SK-N-SH (cell line): ENCODE results near the gene FRRS1. TPM values are rescaled to one million over a fixed set of nuclear protein-coding genes. Genes with fewer than 3 reads are reported as not detected.

Experiments used
- CTCF ChIA-PET: fragments of 300-600, 350-600 bp; formaldehyde crosslinking; extraction: SDS; loops from one replicate; lab custom pipeline; 2021; lab: Yijun Ruan, JAX
- POLR2A ChIA-PET: fragments of 350-600 bp; sonication (Branson Sonifier 250); formaldehyde crosslinking; extraction: SDS; loops from one replicate; lab custom pipeline; 2020; ENCODE audit warnings: antibody characterized with exemption, inconsistent platforms; lab: Yijun Ruan, JAX
- DNase-seq: peaks from one replicate; pipeline ENCODE4 v3.0.0; 2012
- H2AFZ ChIP-seq: fragments of 200-600 bp; sonication (generic); 2 replicates; pipeline ENCODE4 v1.8.1; 2016; ENCODE audit warnings: antibody characterized with exemption, mild to moderate bottlenecking, low read depth
- H3F3A ChIP-seq: fragments of 200-600 bp; sonication (generic); replicated peaks from 2 replicates; pipeline ENCODE3; 2016; ENCODE audit warnings: antibody characterized with exemption, mild to moderate bottlenecking; ENCODE audit not compliant: insufficient read depth
- H3K27ac ChIP-seq, 2 experiments: fragments of 200-500 bp in 1 of 2; fragments of 200-600 bp in 1 of 2; sonication (Bioruptor generic) in 1 of 2; sonication (generic), shearing (Covaris generic) in 1 of 2; 2 replicates each; pipeline versions ENCODE4 v1.5.1 to v1.6.1; 2014 to 2016; ENCODE audit warnings: low read depth in 2 of 2, inconsistent platforms in 1 of 2, low read length in 1 of 2, mild to moderate bottlenecking in 1 of 2, mixed read lengths in 1 of 2
- H3K27me3 ChIP-seq: fragments of 200-600 bp; sonication (generic), shearing (Covaris generic); 2 replicates; pipeline ENCODE4 v1.6.1; 2016; ENCODE audit warnings: mixed run types; ENCODE audit not compliant: insufficient read depth
- H3K36me3 ChIP-seq, 2 experiments: fragments of 200-500 bp in 1 of 2; fragments of 200-600 bp in 1 of 2; sonication (Bioruptor generic) in 1 of 2; sonication (generic) in 1 of 2; replicated peaks in 1 of 2; 2 replicates each; pipeline versions ENCODE3 to v1.5.1; 2014 to 2016; ENCODE audit warnings: low read length in 1 of 2, mild to moderate bottlenecking in 1 of 2; ENCODE audit not compliant: insufficient read depth in 2 of 2, control insufficient read depth in 1 of 2
- H3K4me1 ChIP-seq, 2 experiments: fragments of 200-500 bp in 1 of 2; fragments of 200-600 bp in 1 of 2; sonication (Bioruptor generic) in 1 of 2; sonication (generic), shearing (Covaris generic) in 1 of 2; 2 replicates each; pipeline versions ENCODE4 v1.5.1 to v1.6.1; 2014 to 2016; ENCODE audit warnings: low read depth in 1 of 2, low read length in 1 of 2, mixed run types in 1 of 2; ENCODE audit not compliant: insufficient read depth in 2 of 2, control insufficient read depth in 1 of 2
- H3K4me2 ChIP-seq: fragments of 200-600 bp; sonication (generic), shearing (Covaris generic); 2 replicates; pipeline ENCODE4 v1.6.1; 2017; ENCODE audit warnings: mixed run types
- H3K4me3 ChIP-seq, 2 experiments: fragments of 200-500 bp in 1 of 2; fragments of 200-600 bp in 1 of 2; sonication (Bioruptor generic) in 1 of 2; sonication (generic), shearing (Covaris generic) in 1 of 2; 2 replicates each; pipeline versions ENCODE4 v1.5.1 to v1.8.1; 2014 to 2016; ENCODE audit warnings: low read depth in 2 of 2, inconsistent platforms in 1 of 2, low read length in 1 of 2, mild to moderate bottlenecking in 1 of 2, mixed read lengths in 1 of 2, moderate library complexity in 1 of 2
- H3K79me2 ChIP-seq: fragments of 200-600 bp; sonication (generic); 2 replicates; pipeline ENCODE4 v1.8.1; 2017; ENCODE audit warnings: mild to moderate bottlenecking; ENCODE audit not compliant: insufficient read depth
- H3K9ac ChIP-seq: fragments of 200-600 bp; sonication (generic); 2 replicates; pipeline ENCODE4 v1.6.1; 2017; ENCODE audit warnings: mixed run types
- H3K9me2 ChIP-seq: fragments of 200-600 bp; sonication (generic); 2 replicates; pipeline ENCODE4 v1.6.1; 2017; ENCODE audit warnings: mixed run types
- H3K9me3 ChIP-seq: fragments of 200-600 bp; sonication (generic); 2 replicates; pipeline ENCODE4 v1.6.1; 2017; ENCODE audit warnings: mixed run types, mild to moderate bottlenecking, moderate library complexity
- H4K20me1 ChIP-seq: fragments of 200-600 bp; sonication (generic); 2 replicates; pipeline ENCODE4 v1.6.1; 2017; ENCODE audit warnings: mild to moderate bottlenecking, mixed run types; ENCODE audit not compliant: insufficient read depth
- EZH2phosphoT487 ChIP-seq: fragments of 200-600 bp; sonication (generic); IDR thresholded peaks from 2 replicates; pipeline ENCODE4 v1.6.1; 2017; ENCODE audit warnings: low read depth, mixed run types, mild to moderate bottlenecking, antibody characterized with exemption, moderate library complexity, borderline replicate concordance
- GATA2 ChIP-seq: sonication (generic); formaldehyde crosslinking; IDR thresholded peaks from 2 replicates; pipeline ENCODE4 v1.5.0; 2020; ENCODE audit warnings: mild to moderate bottlenecking, missing genetic modification reagents
- MXI1 ChIP-seq: IDR thresholded peaks from 2 replicates; pipeline ENCODE4 v1.6.1; 2012; ENCODE audit warnings: mild to moderate bottlenecking, low read depth, low read length, improper control_type of control experiment
- NFIC ChIP-seq: IDR thresholded peaks from 2 replicates; pipeline ENCODE4 v1.4.0; 2012; ENCODE audit warnings: borderline replicate concordance
- POLR2AphosphoS5 ChIP-seq: IDR thresholded peaks from 2 replicates; pipeline ENCODE4 v1.6.1; 2012; ENCODE audit warnings: low read depth, low read length
- RAD21 ChIP-seq: IDR thresholded peaks from 2 replicates; pipeline ENCODE4 v1.6.1; 2012; ENCODE audit warnings: mild to moderate bottlenecking, low read length
- RCOR1 ChIP-seq: fragments of 150-350 bp; IDR thresholded peaks from 2 replicates; pipeline ENCODE4 v1.6.1; 2017; ENCODE audit warnings: antibody characterized with exemption, low read length
- SMC3 ChIP-seq: IDR thresholded peaks from 2 replicates; pipeline ENCODE4 v1.6.1; 2012; ENCODE audit warnings: low read depth, low read length, improper control_type of control experiment
- TCF12 ChIP-seq: IDR thresholded peaks from 2 replicates; pipeline ENCODE4 v1.4.0; 2012
- WGBS: methylation state at CpG from one replicate; pipeline ENCODE4 v1.1.6; 2017; ENCODE audit warnings: low lambda C conversion rate; 5-methylcytosine and 5-hydroxymethylcytosine counted together
- polyA plus RNA-seq, 3 experiments: library from polyadenylated mRNA; depleted of rRNA; stranded (reverse); fragments of >200 nt; gene quantifications; 2 replicates each; pipeline ENCODE4 v1.2.3, GENCODE V29; 2012
- TF ChIP-seq, protein P1 (sequence below): IDR thresholded peaks from 2 replicates; pipeline ENCODE4; 2012
- TF ChIP-seq, protein P2 (sequence below): fragments of 200-600 bp; sonication (generic); IDR thresholded peaks from 2 replicates; pipeline ENCODE4 v1.6.1; 2017; ENCODE audit warnings: antibody characterized with exemption, mild to moderate bottlenecking, moderate library complexity
- TF ChIP-seq, protein P3 (sequence below): IDR thresholded peaks from 2 replicates; pipeline ENCODE4 v1.4.0; 2012; ENCODE audit warnings: low read depth
- TF ChIP-seq, protein P4 (sequence below): IDR thresholded peaks from 2 replicates; pipeline ENCODE4 v1.4.0; 2012; ENCODE audit warnings: low read depth, borderline replicate concordance

Gene FRRS1
- polyA plus RNA-seq, 1 of the 3 experiments (the other 2 are of a cell fraction) = 1.9 TPM

DNA sequence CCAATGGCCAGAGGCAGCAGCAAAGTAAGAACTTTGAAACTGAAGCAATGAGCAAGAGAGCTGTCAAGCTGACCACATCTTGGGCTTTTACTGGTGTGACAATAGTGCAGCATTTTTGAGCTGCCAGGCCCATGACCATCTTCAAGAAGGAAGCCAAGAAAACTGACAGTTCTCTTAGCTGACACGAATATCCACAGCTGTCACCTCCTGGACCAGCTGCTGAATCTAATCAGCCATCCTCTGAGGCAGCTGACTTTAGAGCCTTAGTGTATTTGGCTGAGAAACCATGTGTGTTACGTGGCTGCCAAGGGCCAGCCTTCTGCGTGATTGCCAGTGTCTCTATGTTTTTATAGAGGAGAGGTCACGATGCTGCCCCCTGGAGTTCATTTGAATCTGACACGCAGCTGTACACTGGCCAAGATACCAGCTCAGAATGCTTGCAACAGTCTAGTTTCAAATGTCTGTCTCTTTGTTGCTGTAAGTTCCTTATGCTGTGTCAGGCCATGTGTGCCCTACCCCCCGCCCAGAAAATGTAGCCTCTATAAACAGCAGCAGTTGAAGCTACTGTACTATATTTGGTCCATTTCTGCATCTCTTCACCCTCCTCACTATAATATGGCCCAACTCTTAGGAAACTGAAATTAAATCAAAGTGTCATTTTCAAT, 80.8 kb downstream of the FRRS1 start:
- peaks cover 2% of the 10 kb centered on the region for H3F3A ChIP-seq
- 63% methylated on average over 2 of the region's 6 CpGs for WGBS

DNA sequence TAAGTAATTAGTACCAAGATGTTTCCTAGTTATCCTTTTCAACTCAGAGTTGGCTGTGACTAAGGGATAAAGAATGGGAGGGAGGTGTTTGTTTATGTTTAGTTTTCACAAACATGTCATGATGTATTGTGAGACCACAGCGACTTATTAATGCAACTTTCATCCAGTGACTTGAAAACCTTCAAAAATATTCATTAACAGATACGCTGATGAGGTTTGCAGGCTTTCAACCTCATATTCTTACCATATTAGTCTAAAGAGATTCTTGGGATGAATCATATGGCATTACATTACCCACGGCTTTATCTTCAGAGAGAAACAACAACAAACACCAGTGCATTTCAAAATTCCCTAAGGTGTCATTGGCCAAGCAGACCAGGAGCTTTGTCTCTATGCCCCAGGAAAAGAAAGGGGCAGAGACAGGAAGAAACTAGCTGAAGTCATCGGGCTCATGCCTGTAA, 84.1 kb downstream of the FRRS1 start:
- TF ChIP-seq GATA2 = no peak
- no peak for TF ChIP-seq MXI1
- no peak for TF ChIP-seq POLR2AphosphoS5
- TF ChIP-seq EZH2phosphoT487 = no peak
- ChIA-PET CTCF (interaction anchor here (1.2 kb wide), 1 partner anchor 57 kb away, joined by 3 read pairs; no protein-coding TSS in a partner anchor), POLR2A (no interaction called here)
- Histone ChIP-seq H3K9me2 (no peaks in the 10 kb centered on the region), H3K9me3 (no peaks in the 10 kb centered on the region), H3K9ac (no peak overlapping the region), H3K79me2 (no peaks in the 10 kb centered on the region), H3K4me3 (no peak overlapping the region), H4K20me1 (no peaks in the 10 kb centered on the region), H3F3A (peaks cover 14% of the 10 kb centered on the region), H2AFZ (no peak overlapping the region), H3K27me3 (no peaks in the 10 kb centered on the region), H3K27ac (no peak overlapping the region), H3K4me1 (peaks cover 5 to 13% of the 10 kb centered on the region in 2 experiments; a peak in 3 of 4 replicates), H3K36me3 (peaks cover 0 to 19% of the 10 kb centered on the region in 2 experiments), H3K4me2 (no peak overlapping the region)
- 86% methylated on average over 4 of the region's 4 CpGs for WGBS
- no peak for DNase-seq

More for the DNA sequence above, 80.8 kb downstream of the FRRS1 start:
- Histone ChIP-seq H3K36me3 (peaks cover 0 to 44% of the 10 kb centered on the region in 2 experiments), H4K20me1 (no peaks in the 10 kb centered on the region), H3K9me3 (no peaks in the 10 kb centered on the region), H3K79me2 (no peaks in the 10 kb centered on the region), H3K4me2 (no peak overlapping the region), H3K4me1 (peaks cover 5% of the 10 kb centered on the region in 2 experiments), H3K27me3 (no peaks in the 10 kb centered on the region), H3K9me2 (no peaks in the 10 kb centered on the region)
- POLR2A ChIA-PET = no interaction called here
- CTCF ChIA-PET = interaction anchor here (0.6 to 2.2 kb wide), 38 partner anchors 8 to 1624 kb away, joined by 3 to 22 read pairs (median 3); partner anchors contain the start of genes PALMD and PLPPR4
- TF ChIP-seq, protein P1, sequence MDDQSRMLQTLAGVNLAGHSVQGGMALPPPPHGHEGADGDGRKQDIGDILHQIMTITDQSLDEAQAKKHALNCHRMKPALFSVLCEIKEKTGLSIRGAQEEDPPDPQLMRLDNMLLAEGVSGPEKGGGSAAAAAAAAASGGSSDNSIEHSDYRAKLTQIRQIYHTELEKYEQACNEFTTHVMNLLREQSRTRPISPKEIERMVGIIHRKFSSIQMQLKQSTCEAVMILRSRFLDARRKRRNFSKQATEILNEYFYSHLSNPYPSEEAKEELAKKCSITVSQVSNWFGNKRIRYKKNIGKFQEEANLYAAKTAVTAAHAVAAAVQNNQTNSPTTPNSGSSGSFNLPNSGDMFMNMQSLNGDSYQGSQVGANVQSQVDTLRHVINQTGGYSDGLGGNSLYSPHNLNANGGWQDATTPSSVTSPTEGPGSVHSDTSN = 0 out of 2 replicates have a peak, but pooled peaks have one; percentile 14
- TF ChIP-seq NFIC = 0 out of 2 replicates have a peak, but pooled peaks have one; percentile 40
- TF ChIP-seq, protein P2, sequence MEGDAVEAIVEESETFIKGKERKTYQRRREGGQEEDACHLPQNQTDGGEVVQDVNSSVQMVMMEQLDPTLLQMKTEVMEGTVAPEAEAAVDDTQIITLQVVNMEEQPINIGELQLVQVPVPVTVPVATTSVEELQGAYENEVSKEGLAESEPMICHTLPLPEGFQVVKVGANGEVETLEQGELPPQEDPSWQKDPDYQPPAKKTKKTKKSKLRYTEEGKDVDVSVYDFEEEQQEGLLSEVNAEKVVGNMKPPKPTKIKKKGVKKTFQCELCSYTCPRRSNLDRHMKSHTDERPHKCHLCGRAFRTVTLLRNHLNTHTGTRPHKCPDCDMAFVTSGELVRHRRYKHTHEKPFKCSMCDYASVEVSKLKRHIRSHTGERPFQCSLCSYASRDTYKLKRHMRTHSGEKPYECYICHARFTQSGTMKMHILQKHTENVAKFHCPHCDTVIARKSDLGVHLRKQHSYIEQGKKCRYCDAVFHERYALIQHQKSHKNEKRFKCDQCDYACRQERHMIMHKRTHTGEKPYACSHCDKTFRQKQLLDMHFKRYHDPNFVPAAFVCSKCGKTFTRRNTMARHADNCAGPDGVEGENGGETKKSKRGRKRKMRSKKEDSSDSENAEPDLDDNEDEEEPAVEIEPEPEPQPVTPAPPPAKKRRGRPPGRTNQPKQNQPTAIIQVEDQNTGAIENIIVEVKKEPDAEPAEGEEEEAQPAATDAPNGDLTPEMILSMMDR = peak; percentile 75
- TF ChIP-seq, protein P3, sequence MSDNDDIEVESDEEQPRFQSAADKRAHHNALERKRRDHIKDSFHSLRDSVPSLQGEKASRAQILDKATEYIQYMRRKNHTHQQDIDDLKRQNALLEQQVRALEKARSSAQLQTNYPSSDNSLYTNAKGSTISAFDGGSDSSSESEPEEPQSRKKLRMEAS = 0 out of 2 replicates have a peak, but pooled peaks have one; percentile 14
- peak; percentile 67 for TF ChIP-seq SMC3
- TF ChIP-seq, protein P4, sequence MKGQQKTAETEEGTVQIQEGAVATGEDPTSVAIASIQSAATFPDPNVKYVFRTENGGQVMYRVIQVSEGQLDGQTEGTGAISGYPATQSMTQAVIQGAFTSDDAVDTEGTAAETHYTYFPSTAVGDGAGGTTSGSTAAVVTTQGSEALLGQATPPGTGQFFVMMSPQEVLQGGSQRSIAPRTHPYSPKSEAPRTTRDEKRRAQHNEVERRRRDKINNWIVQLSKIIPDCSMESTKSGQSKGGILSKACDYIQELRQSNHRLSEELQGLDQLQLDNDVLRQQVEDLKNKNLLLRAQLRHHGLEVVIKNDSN = no peak
- TF ChIP-seq RCOR1 = no peak
- peak; percentile 68 for TF ChIP-seq RAD21
- 0 out of 2 replicates have a peak, but pooled peaks have one; percentile 15 for TF ChIP-seq MXI1
- TF ChIP-seq TCF12 = peak; percentile 4; the same call in 1 of the 2 replicates
- TF ChIP-seq, all 33 proteins: peak for 8
- Histone ChIP-seq H3K4me3 (no peak overlapping the region), H3K9ac (no peak overlapping the region), H2AFZ (no peak overlapping the region), H3K27ac (peak overlapping the region in 1 of 2 experiments; percentile 45; a peak in 2 of 4 replicates)
- peak; percentile 44 for DNase-seq
